ENCODE results near the gene KRTAP12-1.
"Not testable (repeated sequence)": the region's sequence is repeated elsewhere in the genome, so short reads cannot be mapped to it uniquely, and the experiment has no call there.

The KRTAP12-1 gene

GRCh38 chr21:44700101-44701022, 18.4 kb upstream of the KRTAP12-1 start:
- Histone ChIP-seq H3K27ac (no peak overlapping the region), H3K4me3 (no peak overlapping the region)

- Histone ChIP-seq H3K27ac (no peak overlapping the region), H3K4me3 (no peak overlapping the region)
Measured at GRCh38 chr21:44699502-44700001, 17.6 kb upstream of the KRTAP12-1 start.

GRCh38 chr21:44697811-44698734, 16.1 kb upstream of the KRTAP12-1 start:
- no peak overlapping the region for H3K4me3 ChIP-seq
- H3K27ac ChIP-seq, result no peak overlapping the region

- not testable (repeated sequence) for H3K27ac ChIP-seq, H3K4me3 ChIP-seq
Measured at GRCh38 chr21:44697172-44697810, 15.3 kb upstream of the KRTAP12-1 start, which contains the start of gene KRTAP10-12. Gene KRTAP10-12 (plus strand): TSS chr21:44697172. CDS start chr21:44697202, 30 bp downstream.

GRCh38 chr21:44696572-44696971, 14.6 kb upstream of the KRTAP12-1 start:
- H3K4me3 ChIP-seq, result no peak overlapping the region
- H3K27ac ChIP-seq, result no peak overlapping the region

- no peak overlapping the region for H3K27ac ChIP-seq
- no peak overlapping the region for H3K4me3 ChIP-seq
Measured at GRCh38 chr21:44695641-44696040, 13.7 kb upstream of the KRTAP12-1 start.

GRCh38 chr21:44695184-44695583, 13.2 kb upstream of the KRTAP12-1 start:
- no peak overlapping the region for H3K4me3 ChIP-seq
- H3K27ac ChIP-seq, result no peak overlapping the region

GRCh38 chr21:44694776-44695175, 12.8 kb upstream of the KRTAP12-1 start:
- H3K4me3 ChIP-seq, result no peak overlapping the region
- H3K27ac ChIP-seq, result no peak overlapping the region

- H3K27ac ChIP-seq, result no peak overlapping the region
- H3K4me3 ChIP-seq, result no peak overlapping the region
Measured at GRCh38 chr21:44692798-44693512, 11.0 kb upstream of the KRTAP12-1 start.

GRCh38 chr21:44691686-44692085, 9.7 kb upstream of the KRTAP12-1 start:
- H3K27ac ChIP-seq, result no peak overlapping the region
- H3K4me3 ChIP-seq, result no peak overlapping the region

- H3K4me3 ChIP-seq, H3K27ac ChIP-seq: not testable (repeated sequence)
Measured at GRCh38 chr21:44689740-44690139, 7.8 kb upstream of the KRTAP12-1 start.

GRCh38 chr21:44687671-44688070, 5.7 kb upstream of the KRTAP12-1 start:
- Histone ChIP-seq H3K27ac (no peak overlapping the region), H3K4me3 (no peak overlapping the region)

- H3K4me3 ChIP-seq, result no peak overlapping the region
- H3K27ac ChIP-seq, result no peak overlapping the region
Measured at GRCh38 chr21:44686843-44687561, 5.0 kb upstream of the KRTAP12-1 start.

- no peak overlapping the region for H3K27ac ChIP-seq
- no peak overlapping the region for H3K4me3 ChIP-seq
Measured at GRCh38 chr21:44686000-44686781, 4.2 kb upstream of the KRTAP12-1 start.

- not testable (repeated sequence) for H3K4me3 ChIP-seq, H3K27ac ChIP-seq
Measured at GRCh38 chr21:44685050-44685449, 3.1 kb upstream of the KRTAP12-1 start.

GRCh38 chr21:44684483-44684882, 2.5 kb upstream of the KRTAP12-1 start:
- no peak overlapping the region for H3K4me3 ChIP-seq
- H3K27ac ChIP-seq, result no peak overlapping the region

GRCh38 chr21:44684077-44684476, 2.1 kb upstream of the KRTAP12-1 start:
- Histone ChIP-seq H3K27ac (no peak overlapping the region), H3K4me3 (no peak overlapping the region)
